Suprapubic skin (tissue), 4 donors: ENCODE measurements around the gene NFE2.

Source experiments
- EP300 ChIP-seq: sonication (generic); formaldehyde crosslinking; IDR thresholded peaks from one replicate; pipeline ENCODE4 v1.6.1; 2017; ENCODE audit warnings: antibody characterized with exemption
- POLR2A ChIP-seq, 2 donors: fragments of 450-650 bp; IDR thresholded peaks; one replicate each; pipeline ENCODE4 v1.6.1; 2017; ENCODE audit warnings: antibody characterized with exemption in 2 of 2, mild to moderate bottlenecking in 2 of 2, moderate library complexity in 2 of 2
- POLR2AphosphoS5 ChIP-seq, 3 donors: sonication (generic); formaldehyde crosslinking; IDR thresholded peaks; one replicate each; pipeline ENCODE4 v1.6.1; 2017; ENCODE audit warnings: antibody characterized with exemption in 3 of 3
- TF ChIP-seq, protein P1 (sequence below), 2 donors: fragments of 200-600 bp in 1 of 2; fragments of 450-650 bp in 1 of 2; sonication (generic) in 1 of 2; IDR thresholded peaks; one replicate each; pipeline ENCODE4 v1.5.1; 2016 to 2019; ENCODE audit warnings: antibody characterized with exemption in 2 of 2, mild to moderate bottlenecking in 1 of 2, moderate library complexity in 1 of 2

GRCh38 chr12:54340846-54341245 lies 40.0 kb upstream of the NFE2 start:
- TF ChIP-seq POLR2A (IDR thresholded peaks at IDR 0.05) (no peak), EP300 (no peak), POLR2AphosphoS5 (IDR thresholded peaks at IDR 0.05) (no peak)
- TF ChIP-seq, protein P1, sequence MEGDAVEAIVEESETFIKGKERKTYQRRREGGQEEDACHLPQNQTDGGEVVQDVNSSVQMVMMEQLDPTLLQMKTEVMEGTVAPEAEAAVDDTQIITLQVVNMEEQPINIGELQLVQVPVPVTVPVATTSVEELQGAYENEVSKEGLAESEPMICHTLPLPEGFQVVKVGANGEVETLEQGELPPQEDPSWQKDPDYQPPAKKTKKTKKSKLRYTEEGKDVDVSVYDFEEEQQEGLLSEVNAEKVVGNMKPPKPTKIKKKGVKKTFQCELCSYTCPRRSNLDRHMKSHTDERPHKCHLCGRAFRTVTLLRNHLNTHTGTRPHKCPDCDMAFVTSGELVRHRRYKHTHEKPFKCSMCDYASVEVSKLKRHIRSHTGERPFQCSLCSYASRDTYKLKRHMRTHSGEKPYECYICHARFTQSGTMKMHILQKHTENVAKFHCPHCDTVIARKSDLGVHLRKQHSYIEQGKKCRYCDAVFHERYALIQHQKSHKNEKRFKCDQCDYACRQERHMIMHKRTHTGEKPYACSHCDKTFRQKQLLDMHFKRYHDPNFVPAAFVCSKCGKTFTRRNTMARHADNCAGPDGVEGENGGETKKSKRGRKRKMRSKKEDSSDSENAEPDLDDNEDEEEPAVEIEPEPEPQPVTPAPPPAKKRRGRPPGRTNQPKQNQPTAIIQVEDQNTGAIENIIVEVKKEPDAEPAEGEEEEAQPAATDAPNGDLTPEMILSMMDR (IDR thresholded peaks at IDR 0.05), result no peak
